A673 (cell line): ENCODE results near the gene IL17RC. TPM values are rescaled to one million over a fixed set of nuclear protein-coding genes. Genes with fewer than 3 reads are reported as not detected.

ENCODE experiments used
- BruUV-seq: library from RNA; stranded (reverse); fragments of 400-500 nt; replicated peaks from 2 replicates; lab custom pipeline; 2021; lab: Mats Ljungman, UMichigan
- CTCF ChIA-PET: fragments of 300-600 bp; sonication (Branson Sonifier 250); formaldehyde crosslinking; loops from one replicate; lab custom pipeline; 2022; ENCODE audit warnings: antibody characterized with exemption; lab: Charles Lee
- POLR2A ChIA-PET: fragments of 300-600 bp; sonication (Branson Sonifier 250); formaldehyde crosslinking; loops from one replicate; lab custom pipeline; 2022; ENCODE audit warnings: antibody characterized with exemption; ENCODE audit not compliant: low non-redundant PET; lab: Charles Lee
- DNase-seq: peaks from one replicate; pipeline ENCODE4 v3.0.0-alpha.2; 2015; ENCODE audit warnings: low spot score
- H3K27ac ChIP-seq: fragments of 200-600 bp; sonication (generic); 2 replicates; pipeline ENCODE4 v1.5.1; 2016; ENCODE audit warnings: mixed run types, low read depth, mild to moderate bottlenecking, mixed read lengths, antibody characterized with exemption, low read length; ENCODE audit not compliant: poor library complexity, severe bottlenecking
- H3K27me3 ChIP-seq: fragments of 200-600 bp; sonication (generic); replicated peaks from 2 replicates; pipeline ENCODE4 v1.6.1; 2017; ENCODE audit warnings: mixed run types, low read depth, mild to moderate bottlenecking, mixed read lengths, antibody characterized with exemption, low read length; ENCODE audit not compliant: insufficient read depth, poor library complexity
- H3K36me3 ChIP-seq: fragments of 200-600 bp; sonication (generic); 2 replicates; pipeline ENCODE4 v1.6.1; 2016; ENCODE audit warnings: mixed run types, mild to moderate bottlenecking, mixed read lengths, antibody characterized with exemption, low read length; ENCODE audit not compliant: insufficient read depth, poor library complexity, severe bottlenecking
- H3K4me1 ChIP-seq: fragments of 200-600 bp; sonication (generic); 2 replicates; pipeline ENCODE4 v1.6.1; 2017; ENCODE audit warnings: mixed run types, mild to moderate bottlenecking, mixed read lengths, antibody characterized with exemption, low read length; ENCODE audit not compliant: insufficient read depth, poor library complexity, severe bottlenecking
- H3K4me3 ChIP-seq: fragments of 200-600 bp; sonication (generic); 2 replicates; pipeline ENCODE4 v1.5.1; 2016; ENCODE audit warnings: low read depth, mixed run types, mild to moderate bottlenecking, mixed read lengths, low read length; ENCODE audit not compliant: poor library complexity, severe bottlenecking
- H3K9me3 ChIP-seq: fragments of 200-600 bp; sonication (generic); 2 replicates; pipeline ENCODE4 v1.6.1; 2016; ENCODE audit warnings: mixed run types, low read depth, mild to moderate bottlenecking, mixed read lengths, antibody characterized with exemption, low read length; ENCODE audit not compliant: poor library complexity, severe bottlenecking
- CTCF ChIP-seq: fragments of 300-800, 200-600 bp; sonication (generic); conservative IDR thresholded peaks from 2 replicates; pipeline ENCODE4 v1.5.1; 2017; ENCODE audit warnings: low read depth, mild to moderate bottlenecking, antibody characterized with exemption, low read length, moderate library complexity, mixed read lengths
- EZH2 ChIP-seq: fragments of 200-600 bp; sonication (generic); IDR thresholded peaks from 2 replicates; pipeline ENCODE4 v1.6.1; 2017; ENCODE audit warnings: borderline replicate concordance, low read depth, mild to moderate bottlenecking, mixed read lengths, antibody characterized with exemption, low read length; ENCODE audit not compliant: poor library complexity, severe bottlenecking
- intact Hi-C: fragments of 100-400 bp; cut with micrococcal nuclease; formaldehyde crosslinking; loops from one replicate; pipeline ENCODE4 v1.10.0; 2022; ENCODE audit not compliant: unreplicated experiment
- total RNA-seq: library from RNA; stranded (reverse); gene quantifications from 2 replicates; pipeline ENCODE4 v1.2.3, GENCODE V29; 2021

Gene IL17RC
- total RNA-seq, 1 experiment from 2014 or later = 9.3 TPM

DNA sequence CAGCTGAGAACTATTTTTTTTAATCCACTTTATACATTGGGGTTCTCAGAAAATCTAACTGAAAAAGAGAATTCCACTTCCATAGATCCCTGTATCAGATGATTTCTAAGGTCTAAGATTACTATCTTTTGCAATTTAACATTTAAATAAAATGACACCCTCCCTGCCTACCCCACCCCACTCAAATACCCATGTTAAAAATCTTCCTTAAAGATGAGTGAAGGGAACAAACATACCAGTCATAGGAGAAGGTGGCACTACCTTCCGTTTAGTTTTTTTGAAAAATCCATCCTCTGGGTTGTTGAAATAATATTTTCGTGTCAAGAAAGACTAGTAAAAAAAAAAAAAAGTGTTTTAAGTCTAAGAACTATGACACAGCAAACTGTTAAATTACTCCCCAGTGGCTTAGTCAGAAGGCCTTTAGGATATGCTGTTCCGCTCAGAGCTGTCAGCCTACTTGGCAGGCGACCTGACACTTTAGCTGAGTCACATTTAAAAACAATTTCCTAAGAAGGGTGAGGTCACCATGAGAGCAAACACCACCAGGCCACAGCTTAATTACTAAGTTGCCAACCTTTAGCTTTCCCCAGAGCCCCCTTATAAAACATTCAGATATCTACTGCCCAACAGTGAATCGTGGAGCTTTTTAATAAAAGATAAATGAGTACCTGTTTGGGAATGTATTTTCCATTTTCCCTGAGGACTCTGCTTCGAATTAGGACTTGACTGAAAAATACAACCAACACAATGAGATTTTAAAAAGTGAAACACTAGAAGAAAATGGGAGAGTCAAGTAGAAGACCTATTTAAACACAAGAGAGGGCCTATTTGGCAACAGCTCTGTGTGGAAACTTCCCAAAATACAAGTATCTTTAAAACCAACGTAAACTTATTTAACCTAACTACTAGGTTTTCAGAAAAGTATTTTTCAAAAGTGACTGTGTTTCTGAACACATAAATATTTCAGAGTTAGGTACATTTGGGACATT, 60.1 kb downstream of the IL17RC start:
- H3K27ac ChIP-seq = peak overlapping the region; percentile 71
- no peaks in the 10 kb centered on the region for H3K9me3 ChIP-seq
- peaks cover 13% of the 10 kb centered on the region for H3K4me1 ChIP-seq
- intact Hi-C loops = no loop called here
- TF ChIP-seq EZH2 = no peak
- TF ChIP-seq CTCF = no peak
- ChIA-PET POLR2A (no interaction called here), CTCF (interaction anchor here (1.2 kb wide), 2 partner anchors 30 to 44 kb away, joined by 3 to 5 read pairs; no protein-coding TSS in a partner anchor)
- DNase-seq = peak; percentile 88
- H3K36me3 ChIP-seq = peaks cover 18% of the 10 kb centered on the region
- H3K4me3 ChIP-seq = no peak overlapping the region
- TSS peak; percentile 55 for BruUV-seq
- no peaks in the 10 kb centered on the region for H3K27me3 ChIP-seq

DNA sequence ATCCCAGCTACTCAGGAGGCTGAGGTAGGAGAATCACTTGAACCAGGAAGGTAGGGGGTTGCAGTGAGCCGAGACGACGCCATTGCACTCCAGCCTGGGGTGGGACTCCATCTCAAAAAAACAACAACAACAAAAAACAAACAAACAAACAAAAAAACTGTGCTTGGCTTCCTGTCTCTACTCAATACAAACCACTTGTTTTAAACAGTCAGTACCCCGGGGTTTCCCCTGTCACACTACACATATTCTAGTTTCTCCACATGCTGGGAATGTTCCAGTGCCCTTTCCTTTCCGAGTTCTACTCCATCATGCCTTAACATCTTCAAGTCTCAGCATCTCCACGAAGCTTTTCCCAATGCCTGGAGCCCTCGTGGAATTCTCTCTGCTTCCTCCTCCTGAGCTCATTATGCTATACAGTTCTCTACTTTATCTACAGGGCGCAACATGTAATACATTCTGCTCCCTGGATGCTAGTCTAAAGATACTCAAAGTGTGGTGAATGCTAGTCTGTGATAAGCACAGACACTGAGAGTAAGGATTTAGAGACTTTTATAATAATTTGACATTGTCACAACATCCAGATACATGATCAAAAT, 61.9 kb downstream of the IL17RC start:
- intact Hi-C loops = no loop called here
- CTCF ChIA-PET = no interaction called here
- BruUV-seq = no TSS peak

More for the DNA sequence above, 61.9 kb downstream of the IL17RC start:
- Histone ChIP-seq H3K9me3 (no peaks in the 10 kb centered on the region), H3K27ac (no peak overlapping the region), H3K4me3 (no peak overlapping the region), H3K4me1 (peaks cover 13% of the 10 kb centered on the region), H3K27me3 (no peaks in the 10 kb centered on the region), H3K36me3 (peaks cover 6% of the 10 kb centered on the region)
- TF ChIP-seq CTCF (no peak), EZH2 (no peak)
- no peak for DNase-seq
- POLR2A ChIA-PET = interaction anchor here (0.6 kb wide), 1 partner anchor 338 kb away, joined by 5 read pairs; no protein-coding TSS in a partner anchor
